CD8-positive, alpha-beta memory T cell (primary cell): ENCODE results near the gene SLC25A44. TPM values are rescaled to one million over a fixed set of nuclear protein-coding genes. Genes with fewer than 3 reads are reported as not detected.
"Not testable (repeated sequence)": the region's sequence is repeated elsewhere in the genome, so short reads cannot be mapped to it uniquely, and the experiment has no call there.

Source experiments
- CTCF ChIA-PET: fragments of 350-600 bp; sonication (Branson Sonifier 250); formaldehyde crosslinking; loops from one replicate; lab custom pipeline; 2021; ENCODE audit warnings: antibody characterized with exemption; lab: Charles Lee
- POLR2A ChIA-PET: fragments of 350-600 bp; sonication (Branson Sonifier 250); formaldehyde crosslinking; loops from one replicate; lab custom pipeline; 2021; ENCODE audit warnings: antibody characterized with exemption; lab: Charles Lee
- DNase-seq, 5 donors: peaks; one replicate each; pipeline versions ENCODE4 v3.0.0 to v3.0.0-alpha.2; 2020 to 2022; ENCODE audit warnings: mixed read lengths in 1 of 5
- H3K27ac ChIP-seq: one replicate; pipeline ENCODE4 v1.7.0; 2013; ENCODE audit warnings: low read depth, mild to moderate bottlenecking, low read length, moderate library complexity
- H3K27me3 ChIP-seq: 2 replicates; pipeline ENCODE4 v1.7.0; 2013; ENCODE audit warnings: low read length, mild to moderate bottlenecking; ENCODE audit not compliant: insufficient read depth, poor library complexity, severe bottlenecking
- H3K36me3 ChIP-seq: 2 replicates; pipeline ENCODE4 v1.7.0; 2013; ENCODE audit warnings: mild to moderate bottlenecking, low read length, moderate library complexity; ENCODE audit not compliant: insufficient read depth
- H3K4me1 ChIP-seq: 2 replicates; pipeline ENCODE4 v1.7.0; 2013; ENCODE audit warnings: mild to moderate bottlenecking, low read length, moderate library complexity; ENCODE audit not compliant: insufficient read depth
- H3K4me3 ChIP-seq: 2 replicates; pipeline ENCODE4 v1.7.0; 2013; ENCODE audit warnings: mild to moderate bottlenecking, low read length
- H3K9me3 ChIP-seq: 2 replicates; pipeline ENCODE4 v1.7.0; 2013; ENCODE audit warnings: mild to moderate bottlenecking, low read length
- H3K27ac Mint-ChIP-seq, 8 donors: one replicate each; pipeline ENCODE4 v1.8.0; 2020 to 2021; ENCODE audit warnings: mixed read lengths in 8 of 8, mild to moderate bottlenecking in 6 of 8, inconsistent platforms in 3 of 8, moderate library complexity in 3 of 8
- H3K27me3 Mint-ChIP-seq, 2 donors: one replicate each; pipeline ENCODE4 v1.8.0; 2020 to 2021; ENCODE audit warnings: mixed read lengths in 2 of 2, mild to moderate bottlenecking in 1 of 2, moderate library complexity in 1 of 2
- H3K36me3 Mint-ChIP-seq, 3 donors: one replicate each; pipeline ENCODE4 v1.8.0; 2020 to 2021; ENCODE audit warnings: mixed read lengths in 3 of 3, inconsistent platforms in 1 of 3, mild to moderate bottlenecking in 1 of 3
- H3K4me1 Mint-ChIP-seq, 3 donors: one replicate each; pipeline ENCODE4 v1.8.0; 2020 to 2021; ENCODE audit warnings: mixed read lengths in 3 of 3, inconsistent platforms in 1 of 3, mild to moderate bottlenecking in 1 of 3
- H3K4me3 Mint-ChIP-seq, 7 donors: one replicate each; pipeline ENCODE4 v1.8.0; 2020 to 2021; ENCODE audit warnings: mixed read lengths in 7 of 7, mild to moderate bottlenecking in 6 of 7, moderate library complexity in 4 of 7, inconsistent platforms in 2 of 7
- H3K9me3 Mint-ChIP-seq, 5 donors: one replicate each; pipeline ENCODE4 v1.8.0; 2020 to 2022; ENCODE audit warnings: mixed read lengths in 5 of 5, mild to moderate bottlenecking in 3 of 5, moderate library complexity in 2 of 5, inconsistent platforms in 1 of 5
- polyA plus RNA-seq: library from polyadenylated mRNA; unstranded; fragments of 300-500 nt; fragmentation: Illumina TruSeq; gene quantifications from one replicate; pipeline ENCODE4 v1.2.3, GENCODE V29; 2021
- total RNA-seq, 2 experiments: library from RNA; stranded (reverse); gene quantifications; one replicate each; pipeline ENCODE4 v1.2.3, GENCODE V29; 2021

SLC25A44 gene
- total and polyA plus RNA-seq, 3 experiments from 2014 or later = 21.4 to 32.4 (median 30.8) TPM

- POLR2A ChIA-PET = interaction anchor here (0.8 to 2.7 kb wide), 13 partner anchors 10 to 130 kb away, joined by 3 to 34 read pairs (median 4); partner anchors contain the start of genes LMNA, MEX3A, SLC25A44 and SMG5
- peak within 1 kb of the TSS; percentile 93 for H3K27ac ChIP-seq
- H3K27me3 ChIP-seq = no peaks in the 10 kb centered on the region
- no peaks in the 10 kb centered on the region for H3K9me3 Mint-ChIP-seq
- H3K4me1 ChIP-seq = peaks cover 33% of the 10 kb centered on the region
- CTCF ChIA-PET = interaction anchor here (0.5 to 3.1 kb wide), 13 partner anchors 11 to 1166 kb away, joined by 3 to 27 read pairs (median 4); partner anchors contain the start of gene SLC25A44
- peak within 1 kb of the TSS; percentile 78 for H3K4me3 ChIP-seq
- H3K4me3 Mint-ChIP-seq = peak within 1 kb of the TSS; percentile 90 to 99 (median 97)
- H3K27me3 Mint-ChIP-seq = no peaks in the 10 kb centered on the region
- DNase-seq = peak; percentile 93 to 97 (median 94)
- no peaks in the 10 kb centered on the region for H3K9me3 ChIP-seq
- peaks cover 31 to 47% (median 43%) of the 10 kb centered on the region in 3 donors for H3K4me1 Mint-ChIP-seq
- H3K36me3 ChIP-seq = peaks cover 17% of the 10 kb centered on the region
- peak within 1 kb of the TSS; percentile 98 to 100 (median 99) for H3K27ac Mint-ChIP-seq
- H3K36me3 Mint-ChIP-seq = peaks cover 0 to 53% (median 10%) of the 10 kb centered on the region in 3 donors
Observed at GRCh38 chr1:156212833-156213643, 19.1 kb downstream of the SLC25A44 start, which contains the start of gene PMF1. TSS of gene PMF1 (plus strand) at chr1:156213007. CDS start at chr1:156213016, 9 bp downstream.

DNA sequence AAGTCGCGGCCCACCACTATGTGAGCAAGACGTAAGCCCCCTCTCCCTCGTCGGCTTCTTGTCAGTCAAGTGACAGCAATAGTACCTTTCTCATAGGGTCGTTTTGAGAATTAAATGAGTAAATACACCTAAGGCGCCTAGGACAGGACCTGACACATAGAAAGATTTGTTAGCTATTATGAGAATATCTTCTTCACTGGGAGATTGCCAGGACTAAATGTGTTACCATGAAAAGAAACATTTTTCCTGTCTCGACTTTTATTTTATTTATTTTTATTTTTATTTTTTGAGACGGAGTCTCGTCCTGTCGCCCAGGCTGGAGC lies 19.7 kb downstream of the SLC25A44 start:
- H3K36me3 ChIP-seq = peaks cover 14% of the 10 kb centered on the region
- POLR2A ChIA-PET = interaction anchor here (0.8 to 2.7 kb wide), 7 partner anchors 10 to 131 kb away, joined by 3 to 34 read pairs (median 7); partner anchors contain the start of genes MEX3A, SLC25A44 and SMG5
- H3K4me3 ChIP-seq = peak overlapping the region; percentile 78
- Mint-ChIP-seq H3K27me3 (no peaks in the 10 kb centered on the region), H3K4me1 (peaks cover 35 to 51% (median 47%) of the 10 kb centered on the region in 3 donors), H3K36me3 (peaks cover 0 to 52% (median 7%) of the 10 kb centered on the region in 3 donors), H3K27ac (peak overlapping the region; percentile 98 to 100 (median 99)), H3K9me3 (no peaks in the 10 kb centered on the region), H3K4me3 (peak overlapping the region; percentile 90 to 99 (median 97))
- peak overlapping the region; percentile 93 for H3K27ac ChIP-seq
- H3K4me1 ChIP-seq = peaks cover 37% of the 10 kb centered on the region
- no peak for DNase-seq
- H3K27me3 ChIP-seq = no peaks in the 10 kb centered on the region
- CTCF ChIA-PET = interaction anchor here (1.2 to 3.1 kb wide), 9 partner anchors 11 to 123 kb away, joined by 3 to 27 read pairs (median 6); partner anchors contain the start of gene SLC25A44
- H3K9me3 ChIP-seq = no peaks in the 10 kb centered on the region

- H3K36me3 Mint-ChIP-seq = peaks cover 0 to 48% (median 5%) of the 10 kb centered on the region in 3 donors
- H3K27me3 Mint-ChIP-seq = no peaks in the 10 kb centered on the region
- ChIA-PET CTCF (interaction anchor here (1.4 to 3.1 kb wide), 4 partner anchors 10 to 84 kb away, joined by 3 to 27 read pairs (median 14); partner anchors contain the start of gene SLC25A44), POLR2A (no interaction called here)
- peak overlapping the region; percentile 74 to 99 (median 90) for H3K27ac Mint-ChIP-seq
- Histone ChIP-seq H3K4me1 (peaks cover 37% of the 10 kb centered on the region), H3K36me3 (peaks cover 8% of the 10 kb centered on the region), H3K9me3 (no peaks in the 10 kb centered on the region), H3K4me3 (peak overlapping the region; percentile 14), H3K27me3 (no peaks in the 10 kb centered on the region), H3K27ac (peak overlapping the region; percentile 93)
- no peaks in the 10 kb centered on the region for H3K9me3 Mint-ChIP-seq
- H3K4me1 Mint-ChIP-seq = peaks cover 36 to 53% (median 50%) of the 10 kb centered on the region in 3 donors
- peak overlapping the region; percentile 72 to 99 (median 85) for H3K4me3 Mint-ChIP-seq
- DNase-seq = no peak
Observed at GRCh38 chr1:156214024-156214748, 20.3 kb downstream of the SLC25A44 start.

DNA sequence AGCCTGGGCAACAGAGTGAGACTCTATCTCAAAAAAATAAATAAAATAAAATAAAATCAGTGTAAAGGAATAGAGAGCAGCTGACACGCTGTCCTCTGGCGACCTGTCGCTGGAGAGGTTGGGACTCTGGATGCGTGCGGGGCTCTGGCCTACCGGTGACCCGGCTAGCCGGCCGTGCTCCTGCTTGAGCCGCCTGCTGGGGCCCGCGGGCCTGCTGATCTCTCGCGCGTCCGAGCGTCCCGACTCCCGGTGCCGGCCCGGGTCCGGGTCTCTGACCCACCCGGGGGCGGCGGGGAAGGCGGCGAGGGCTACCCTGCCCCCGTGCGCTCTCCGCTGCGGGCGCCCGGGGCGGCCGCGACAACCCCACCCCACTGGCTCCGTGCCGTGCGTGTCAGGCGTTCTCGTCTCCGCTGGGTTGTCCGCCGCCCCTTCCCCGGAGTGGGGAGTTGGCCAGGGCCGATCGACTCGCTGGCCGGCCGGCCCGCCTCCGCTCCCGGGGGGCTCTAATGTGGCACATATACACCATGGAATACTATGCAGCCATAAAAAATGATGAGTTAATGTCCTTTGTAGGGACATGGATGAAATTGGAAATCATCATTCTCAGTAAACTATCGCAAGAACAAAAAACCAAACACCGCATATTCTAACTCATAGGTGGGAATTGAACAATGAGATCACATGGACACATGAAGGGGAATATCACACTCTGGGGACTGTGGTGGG lies 22.6 kb downstream of the SLC25A44 start:
- H3K4me3 ChIP-seq, H3K9me3 Mint-ChIP-seq, H3K27ac ChIP-seq, H3K27me3 Mint-ChIP-seq, POLR2A ChIA-PET, H3K9me3 ChIP-seq, H3K36me3 ChIP-seq, H3K4me3 Mint-ChIP-seq, H3K27me3 ChIP-seq, DNase-seq: not testable (repeated sequence)
- H3K36me3 Mint-ChIP-seq = peaks cover 6 to 41% (median 10%) of the 10 kb centered on the region in 3 donors
- peaks cover 44 to 66% (median 62%) of the 10 kb centered on the region in 3 donors for H3K4me1 Mint-ChIP-seq
- CTCF ChIA-PET = interaction anchor here (2.0 kb wide), 1 partner anchor 8 kb away, joined by 6 read pairs; no protein-coding TSS in a partner anchor
- H3K27ac Mint-ChIP-seq = peak overlapping the region in 1 of 8 donors; percentile 90
- H3K4me1 ChIP-seq = peaks cover 37% of the 10 kb centered on the region

DNA sequence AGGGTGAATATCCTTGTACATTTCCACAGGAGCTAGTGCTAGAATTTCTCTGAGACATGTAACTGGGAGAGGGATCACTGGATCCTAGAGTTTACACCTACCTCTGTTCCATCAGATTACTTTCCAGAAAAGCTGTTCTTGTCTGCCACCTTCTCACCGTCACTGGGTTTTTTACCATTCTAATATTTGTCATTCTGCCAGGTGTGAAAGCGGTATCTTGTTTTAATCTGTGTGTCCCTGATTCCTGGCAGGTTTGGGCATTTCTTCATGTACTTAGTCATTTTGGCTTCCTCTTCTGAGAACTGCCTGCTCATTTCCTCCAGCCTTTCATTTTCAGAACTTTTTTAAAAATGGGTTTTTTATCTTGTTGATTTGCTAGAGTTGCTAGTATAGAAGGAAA lies 24.0 kb downstream of the SLC25A44 start:
- no peaks in the 10 kb centered on the region for H3K27me3 Mint-ChIP-seq
- H3K36me3 Mint-ChIP-seq = peaks cover 6 to 50% (median 16%) of the 10 kb centered on the region in 3 donors
- ChIA-PET POLR2A (no interaction called here), CTCF (interaction anchor here (1.2 to 1.3 kb wide), 2 partner anchors 122 to 228 kb away, joined by 3 to 4 read pairs; no protein-coding TSS in a partner anchor)
- peaks cover 10% of the 10 kb centered on the region for H3K36me3 ChIP-seq
- peaks cover 30% of the 10 kb centered on the region for H3K4me1 ChIP-seq
- peak overlapping the region; percentile 26 to 70 (median 63) for H3K4me3 Mint-ChIP-seq
- no peak overlapping the region for H3K4me3 ChIP-seq
- H3K9me3 ChIP-seq = no peaks in the 10 kb centered on the region
- no peak overlapping the region for H3K27ac ChIP-seq
- peak in 1 of 5 donors; percentile 29 for DNase-seq
- H3K27ac Mint-ChIP-seq = peak overlapping the region; percentile 78 to 97 (median 93)
- H3K27me3 ChIP-seq = no peaks in the 10 kb centered on the region
- H3K9me3 Mint-ChIP-seq = no peaks in the 10 kb centered on the region
- peaks cover 43 to 68% (median 60%) of the 10 kb centered on the region in 3 donors for H3K4me1 Mint-ChIP-seq

DNA sequence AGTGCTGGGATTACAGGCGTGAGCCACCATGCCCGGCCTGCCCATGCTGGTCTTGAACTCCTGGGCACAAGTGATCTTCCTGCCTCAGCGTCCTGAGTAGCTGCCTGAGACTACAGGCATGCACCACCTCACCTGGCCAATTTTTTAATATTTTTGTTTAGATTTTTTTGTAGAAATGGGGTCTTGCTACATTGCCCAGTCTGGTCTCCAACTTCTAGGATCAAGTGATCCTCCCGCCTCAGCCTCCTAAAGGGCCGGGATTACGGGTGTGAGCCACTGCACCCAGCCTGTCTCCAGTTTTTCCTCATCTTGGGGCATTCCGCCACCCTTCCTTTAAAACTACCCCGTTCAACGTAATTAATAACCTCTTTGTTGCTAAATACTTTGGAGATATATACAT lies 26.3 kb downstream of the SLC25A44 start:
- Mint-ChIP-seq H3K27me3 (no peaks in the 10 kb centered on the region), H3K27ac (peak overlapping the region in 2 of 8 donors; percentile 72 to 75), H3K4me1 (peaks cover 41 to 58% (median 50%) of the 10 kb centered on the region in 3 donors), H3K9me3 (no peaks in the 10 kb centered on the region), H3K36me3 (peaks cover 6 to 50% (median 18%) of the 10 kb centered on the region in 3 donors), H3K4me3 (no peak overlapping the region)
- DNase-seq = no peak
- Histone ChIP-seq H3K27me3 (no peaks in the 10 kb centered on the region), H3K9me3 (no peaks in the 10 kb centered on the region), H3K4me1 (peaks cover 12% of the 10 kb centered on the region), H3K36me3 (peaks cover 23% of the 10 kb centered on the region), H3K4me3 (no peak overlapping the region), H3K27ac (no peak overlapping the region)
- ChIA-PET CTCF (interaction anchor here (0.5 kb wide), 1 partner anchor 195 kb away, joined by 3 read pairs; no protein-coding TSS in a partner anchor), POLR2A (no interaction called here)
